Measurements from ENCODE around the gene HOXC6. TPM values are rescaled to one million over a fixed set of nuclear protein-coding genes. Genes with fewer than 3 reads are reported as not detected.

HOXC6 gene
- total and polyA plus RNA-seq, 10 of the 15 experiments (the other 5 are each of a cell fraction or from before 2014, with no cell fraction given), result 0.02 to 0.55 (median 0.45) TPM; not detected in 4

GRCh38 chr12:54038284-54038870 lies 10.1 kb downstream of the HOXC6 start:
- intact Hi-C loops (cut with micrococcal nuclease; ENCODE audit: unreplicated experiment) (no loop called here), in situ Hi-C loops (cut with MboI) (no loop called here)
- ATAC-seq, result no peak
- Histone ChIP-seq H3K4me3 (no peak overlapping the region), H3K27me3 (replicated peaks in 1 of 2; ENCODE audit: control insufficient read depth in 2 of 2, insufficient read depth in 2 of 2, low read length in 1 of 2) (peaks cover 1 to 16% of the 10 kb centered on the region in 2 experiments), H4K20me1 (ENCODE audit: control insufficient read depth, insufficient read depth) (no peaks in the 10 kb centered on the region), H3K27ac (ENCODE audit: control insufficient read depth, insufficient read depth) (no peak overlapping the region), H3K36me3 (ENCODE audit: control insufficient read depth in 2 of 2, insufficient read depth in 2 of 2, low read length in 1 of 2) (no peaks in the 10 kb centered on the region), H3K79me2 (ENCODE audit: control insufficient read depth, insufficient read depth, low read length) (no peaks in the 10 kb centered on the region), H3K9me3 (replicated peaks; ENCODE audit: control insufficient read depth, insufficient read depth, low read length) (no peaks in the 10 kb centered on the region; the same call in 2 of the 3 replicates), H2AFZ (ENCODE audit: control insufficient read depth, low read depth, low read length) (no peak overlapping the region), H3K4me2 (ENCODE audit: control insufficient read depth, insufficient read depth) (no peak overlapping the region), H3K4me1 (ENCODE audit: control insufficient read depth, insufficient read depth, low read length) (peaks cover 3% of the 10 kb centered on the region; the same call in 1 of the 2 replicates), H3K9ac (ENCODE audit: control insufficient read depth, insufficient read depth, low read length) (no peak overlapping the region)
- BruUV-seq (replicated peaks), result no TSS peak
- no peak for FAIRE-seq
- SMC1A ChIA-PET (ENCODE audit: uncharacterized antibody, unreplicated experiment), result interaction anchor here (1.0 to 1.2 kb wide), 3 partner anchors 15 to 163 kb away, joined by 3 to 4 read pairs (median 4); partner anchors contain the start of gene HOXC4
- DNase-seq (ENCODE audit: low read depth, low spot score), result no peak
- POLR2A ChIA-PET, result interaction anchor here (0.5 to 1.5 kb wide), 3 partner anchors 14 to 33 kb away, joined by 4 to 8 read pairs (median 5); partner anchors contain the start of gene HOXC4
- CTCF ChIA-PET, result interaction anchor here (0.5 to 7.9 kb wide), 5 partner anchors 17 to 178 kb away, joined by 4 to 86 read pairs (median 5); partner anchors contain the start of gene HOXC4
- RAD21 ChIA-PET (ENCODE audit: unreplicated experiment), result interaction anchor here (0.8 to 12.6 kb wide), 5 partner anchors 13 to 153 kb away, joined by 3 to 222 read pairs (median 7); partner anchors contain the start of genes HOXC4 and SMUG1
- 43% methylated on average over 5 of the region's 5 CpGs for WGBS (ENCODE audit: insufficient coverage, insufficient replicate concordance, low lambda C conversion rate, missing lambda C conversion rate)
- TF ChIP-seq RB1 (IDR thresholded peaks at IDR 0.05; ENCODE audit: borderline replicate concordance) (no peak), REST (IDR thresholded peaks at IDR 0.05; ENCODE audit: low read depth, low read length) (no peak), E2F8 (IDR thresholded peaks at IDR 0.05; ENCODE audit: low read depth, partially characterized antibody) (no peak), POLR2AphosphoS2 (IDR thresholded peaks at IDR 0.05; ENCODE audit: low read depth, low read length) (no peak), SREBF1 (IDR thresholded peaks at IDR 0.05; ENCODE audit: low read length) (no peak), CREB1 (IDR thresholded peaks at IDR 0.05; ENCODE audit: low read depth) (no peak), SMARCA5 (IDR thresholded peaks at IDR 0.05) (no peak), CBFB (IDR thresholded peaks at IDR 0.05; ENCODE audit: low read depth) (no peak), FOS (IDR thresholded peaks at IDR 0.05; ENCODE audit: borderline replicate concordance, extremely low read depth, insufficient read length) (no peak), RAD51 (IDR thresholded peaks at IDR 0.05) (no peak), TCF3 (IDR thresholded peaks at IDR 0.05; ENCODE audit: borderline replicate concordance, insufficient read depth, low read depth, low read length) (no peak), NFYA (IDR thresholded peaks at IDR 0.05; ENCODE audit: borderline replicate concordance, low read depth, low read length) (no peak), RELA (IDR thresholded peaks at IDR 0.05; ENCODE audit: borderline replicate concordance, partially characterized antibody) (no peak), SMAD5 (IDR thresholded peaks at IDR 0.05; ENCODE audit: low read depth) (no peak), TCF7 (IDR thresholded peaks at IDR 0.05; ENCODE audit: borderline replicate concordance) (no peak)

Data from GM12878 (cell line).